ENCODE data around the gene FOCAD.

- no peak for TF ChIP-seq CTCF (IDR thresholded peaks at IDR 0.05)
- no peak for TF ChIP-seq POLR2A (IDR thresholded peaks at IDR 0.05)
Observed at GRCh38 chr9:20651939-20652338, 32.1 kb upstream of the FOCAD start.
